Muscle of leg (tissue), 11 donors: Measurements from ENCODE around the gene SCUBE2. TPM values are rescaled to one million over a fixed set of nuclear protein-coding genes. Genes with fewer than 3 reads are reported as not detected.
A peak's percentile ranks its signal among the peaks of the same experiment; 100 is the strongest.

Source experiments
- DNase-seq: peaks from one replicate; pipeline ENCODE4 v3.0.0; 2013
- H3K27ac ChIP-seq: one replicate; pipeline ENCODE4 v1.5.1; 2013; ENCODE audit warnings: mild to moderate bottlenecking, low read length, control low read depth
- H3K27me3 ChIP-seq: one replicate; pipeline ENCODE4 v1.6.1; 2013; ENCODE audit warnings: low read length; ENCODE audit not compliant: control insufficient read depth, insufficient read depth
- H3K36me3 ChIP-seq: one replicate; pipeline ENCODE4 v1.6.1; 2013; ENCODE audit warnings: low read length; ENCODE audit not compliant: control insufficient read depth, insufficient read depth
- H3K4me1 ChIP-seq: one replicate; pipeline ENCODE4 v1.6.1; 2013; ENCODE audit warnings: low read length; ENCODE audit not compliant: control insufficient read depth, insufficient read depth
- H3K4me3 ChIP-seq: one replicate; pipeline ENCODE4 v1.5.1; 2013; ENCODE audit warnings: low read length, control low read depth
- H3K9me3 ChIP-seq: replicated peaks from 2 replicates; pipeline ENCODE4 v1.6.1; 2013; ENCODE audit warnings: low read depth, low read length; ENCODE audit not compliant: control insufficient read depth
- WGBS: methylation state at CpG from one replicate; pipeline ENCODE4 v1.1.5; 2013; ENCODE audit warnings: missing lambda C conversion rate; ENCODE audit not compliant: insufficient coverage; 5-methylcytosine and 5-hydroxymethylcytosine counted together
- polyA plus RNA-seq, 8 donors: library from polyadenylated mRNA; unstranded; fragments of 120-200 nt; gene quantifications; one replicate each; pipeline versions ENCODE4 v1.2.1 to v1.2.3, GENCODE V29; 2013; ENCODE audit warnings: inconsistent platforms in 1 of 8, low replicate concordance in 1 of 8; ENCODE audit not compliant: insufficient read length in 8 of 8, insufficient read depth in 1 of 8
- total RNA-seq: library from RNA; stranded (reverse); fragments of 120-200 nt; gene quantifications from one replicate; pipeline ENCODE4 v1.2.4, GENCODE V29; 2013

The SCUBE2 gene
- total and polyA plus RNA-seq, 9 donors = 22.8 to 52.9 (median 29.6) TPM

DNA sequence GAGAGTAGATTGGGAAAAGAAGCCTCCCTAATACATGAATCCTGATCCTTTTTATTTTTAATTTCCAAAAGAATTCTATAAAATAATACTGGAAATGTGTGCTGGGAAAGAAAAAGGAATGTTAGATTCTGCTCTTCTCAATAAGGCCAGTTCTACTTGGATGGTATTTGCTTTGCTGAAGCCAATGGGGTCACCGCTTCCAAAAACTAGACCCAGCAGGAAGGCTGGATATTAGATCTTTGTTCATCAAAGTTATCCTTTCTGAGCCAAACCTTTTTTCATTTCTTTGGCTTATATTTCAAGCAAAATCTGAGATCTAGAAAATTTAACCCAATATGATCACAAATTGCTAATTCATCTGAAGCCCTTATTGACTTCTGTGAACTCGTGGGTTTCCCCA, 41.4 kb downstream of the SCUBE2 start:
- peaks cover 2% of the 10 kb centered on the region for H3K36me3 ChIP-seq
- H3K27me3 ChIP-seq = no peaks in the 10 kb centered on the region
- peak; percentile 84 for DNase-seq
- no peak overlapping the region for H3K4me3 ChIP-seq
- H3K9me3 ChIP-seq = no peaks in the 10 kb centered on the region
- WGBS = 60% methylated on average over 1 of the region's 2 CpGs
- peaks cover 46% of the 10 kb centered on the region for H3K4me1 ChIP-seq
- H3K27ac ChIP-seq = no peak overlapping the region

GRCh38 chr11:9047964-9048523, 43.4 kb downstream of the SCUBE2 start:
- Histone ChIP-seq H3K27ac (peak overlapping the region; percentile 87), H3K36me3 (no peaks in the 10 kb centered on the region), H3K4me1 (peaks cover 39% of the 10 kb centered on the region), H3K9me3 (no peaks in the 10 kb centered on the region), H3K27me3 (peaks cover 3% of the 10 kb centered on the region), H3K4me3 (no peak overlapping the region)
- WGBS = 8% methylated on average over 5 of the region's 9 CpGs
- DNase-seq = peak; percentile 96

DNA sequence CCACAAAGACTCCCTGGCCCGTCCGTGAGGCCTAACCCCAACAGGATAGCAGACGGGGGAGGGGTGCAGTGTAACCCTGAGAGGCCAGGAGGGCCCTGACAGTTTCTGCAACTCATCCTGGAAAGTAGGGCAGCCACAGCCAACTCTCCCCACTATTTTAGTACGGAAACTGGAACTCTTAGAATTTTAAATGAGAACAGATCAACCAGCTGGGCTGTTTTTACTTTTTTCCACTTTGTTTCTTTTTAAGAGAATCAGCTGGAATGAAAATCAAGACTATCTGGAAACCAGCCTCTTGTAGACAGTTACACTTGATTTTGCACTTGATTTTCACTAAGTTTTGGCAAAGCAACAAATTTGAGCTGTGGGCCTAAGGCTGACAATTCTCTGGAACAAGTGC, 44.9 kb downstream of the SCUBE2 start:
- peaks cover 6% of the 10 kb centered on the region for H3K27me3 ChIP-seq
- H3K27ac ChIP-seq = peak overlapping the region; percentile 90
- peak; percentile 95 for DNase-seq
- H3K4me1 ChIP-seq = peaks cover 35% of the 10 kb centered on the region
- no peaks in the 10 kb centered on the region for H3K36me3 ChIP-seq
- no CpG with 5 or more reads among the region's 4 CpGs for whole genome bisulfite sequencing
- no peak overlapping the region for H3K4me3 ChIP-seq
- H3K9me3 ChIP-seq = no peaks in the 10 kb centered on the region

DNA sequence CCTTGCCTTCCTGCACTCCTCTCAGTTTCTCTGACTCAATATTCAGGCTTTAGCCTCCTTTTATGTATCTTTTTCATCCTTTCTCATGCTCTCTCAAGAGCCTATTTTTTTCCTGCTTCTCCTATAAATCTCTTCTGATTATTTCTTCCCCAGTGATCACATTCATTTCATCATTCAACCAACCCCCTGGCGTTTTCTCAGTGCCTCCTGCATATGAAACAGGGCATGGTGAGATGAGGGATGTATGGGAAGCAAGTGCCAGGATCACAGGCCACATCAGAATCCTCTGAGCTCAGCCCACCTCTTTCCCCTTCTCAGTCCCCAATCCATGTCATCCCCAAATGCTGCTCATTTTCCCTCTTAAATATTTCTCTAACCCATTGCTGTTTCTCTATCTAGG, 48.9 kb downstream of the SCUBE2 start:
- Histone ChIP-seq H3K27ac (no peak overlapping the region), H3K9me3 (no peaks in the 10 kb centered on the region), H3K36me3 (peaks cover 9% of the 10 kb centered on the region), H3K4me1 (peaks cover 15% of the 10 kb centered on the region), H3K4me3 (no peak overlapping the region), H3K27me3 (peaks cover 6% of the 10 kb centered on the region)
- no CpG with 5 or more reads among the region's 1 CpG for WGBS
- DNase-seq = no peak

GRCh38 chr11:9041747-9042146, 49.7 kb downstream of the SCUBE2 start:
- H3K4me1 ChIP-seq = peaks cover 7% of the 10 kb centered on the region
- WGBS = 100% methylated on average over 1 of the region's 2 CpGs
- peaks cover 6% of the 10 kb centered on the region for H3K27me3 ChIP-seq
- H3K36me3 ChIP-seq = peaks cover 9% of the 10 kb centered on the region
- no peak for DNase-seq
- H3K9me3 ChIP-seq = no peaks in the 10 kb centered on the region
- no peak overlapping the region for H3K27ac ChIP-seq
- no peak overlapping the region for H3K4me3 ChIP-seq

DNA sequence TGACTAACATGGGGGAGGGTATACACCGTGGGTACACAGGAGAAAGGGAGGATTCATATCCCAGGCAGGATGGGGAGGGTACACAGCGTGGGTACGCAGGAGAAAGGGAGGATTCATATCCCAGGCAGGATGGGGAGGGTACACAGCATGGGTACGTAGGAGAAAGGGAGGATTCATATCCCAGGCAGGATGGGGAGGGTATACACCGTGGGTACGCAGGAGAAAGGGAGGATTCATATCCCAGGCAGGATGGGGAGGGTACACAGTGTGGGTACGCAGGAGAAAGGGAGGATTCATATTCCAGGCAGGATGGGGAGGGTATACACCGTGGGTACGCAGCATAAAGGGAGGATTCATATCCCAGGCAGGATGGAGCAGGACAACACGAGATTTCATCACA, 51.0 kb downstream of the SCUBE2 start:
- Histone ChIP-seq H3K4me1 (no peaks in the 10 kb centered on the region), H3K36me3 (peaks cover 9% of the 10 kb centered on the region), H3K9me3 (no peaks in the 10 kb centered on the region), H3K4me3 (no peak overlapping the region), H3K27ac (no peak overlapping the region), H3K27me3 (peaks cover 6% of the 10 kb centered on the region)
- no peak for DNase-seq
- 88% methylated on average over 7 of the region's 10 CpGs for WGBS

GRCh38 chr11:9039863-9040262, 51.5 kb downstream of the SCUBE2 start:
- WGBS = 93% methylated on average over 14 of the region's 19 CpGs
- DNase-seq = no peak
- Histone ChIP-seq H3K27me3 (peaks cover 6% of the 10 kb centered on the region), H3K36me3 (peaks cover 9% of the 10 kb centered on the region), H3K4me3 (no peak overlapping the region), H3K4me1 (no peaks in the 10 kb centered on the region), H3K27ac (no peak overlapping the region), H3K9me3 (no peaks in the 10 kb centered on the region)

- DNase-seq = no peak
- no peaks in the 10 kb centered on the region for H3K9me3 ChIP-seq
- H3K36me3 ChIP-seq = peaks cover 9% of the 10 kb centered on the region
- no peaks in the 10 kb centered on the region for H3K4me1 ChIP-seq
- no peak overlapping the region for H3K4me3 ChIP-seq
- H3K27me3 ChIP-seq = peaks cover 4% of the 10 kb centered on the region
- WGBS = 97% methylated on average over 6 of the region's 9 CpGs
- H3K27ac ChIP-seq = no peak overlapping the region
These were observed 52.2 kb downstream of the SCUBE2 start for GRCh38 chr11:9039198-9039597.

DNA sequence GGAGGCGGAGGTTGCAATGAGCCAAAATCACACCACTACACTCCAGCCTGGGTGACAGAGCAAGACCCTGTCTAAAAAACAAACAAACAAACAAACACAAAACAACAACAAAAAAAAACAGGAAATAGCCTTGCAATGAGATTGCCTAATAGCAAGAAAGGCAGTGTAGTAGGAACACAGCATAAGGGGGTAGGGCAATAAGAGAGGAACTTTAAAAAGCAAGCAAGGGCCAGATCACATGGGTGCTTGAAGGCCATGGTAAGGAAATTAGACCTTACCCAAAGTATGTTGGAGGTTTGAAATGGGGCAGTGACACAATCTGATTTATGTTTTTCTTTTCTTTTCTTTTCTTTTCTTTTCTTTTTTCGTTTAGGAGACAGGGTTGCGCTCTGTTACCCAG, 52.9 kb downstream of the SCUBE2 start:
- Histone ChIP-seq H3K27me3 (peaks cover 4% of the 10 kb centered on the region), H3K9me3 (no peaks in the 10 kb centered on the region), H3K4me1 (no peaks in the 10 kb centered on the region), H3K36me3 (peaks cover 13% of the 10 kb centered on the region), H3K27ac (no peak overlapping the region), H3K4me3 (no peak overlapping the region)
- WGBS = 100% methylated on average over 1 of the region's 3 CpGs
- no peak for DNase-seq

GRCh38 chr11:9037963-9038362, 53.4 kb downstream of the SCUBE2 start:
- H3K4me3 ChIP-seq = no peak overlapping the region
- peaks cover 16% of the 10 kb centered on the region for H3K36me3 ChIP-seq
- H3K27ac ChIP-seq = no peak overlapping the region
- WGBS = 13% methylated on average over 1 of the region's 1 CpG
- H3K9me3 ChIP-seq = no peaks in the 10 kb centered on the region
- H3K4me1 ChIP-seq = no peaks in the 10 kb centered on the region
- peaks cover 4% of the 10 kb centered on the region for H3K27me3 ChIP-seq
- DNase-seq = no peak
